ENCODE measurements around the gene KLHL7.
"Not testable (repeated sequence)": the region's sequence is repeated elsewhere in the genome, so short reads cannot be mapped to it uniquely, and the experiment has no call there.

The KLHL7 gene

DNA sequence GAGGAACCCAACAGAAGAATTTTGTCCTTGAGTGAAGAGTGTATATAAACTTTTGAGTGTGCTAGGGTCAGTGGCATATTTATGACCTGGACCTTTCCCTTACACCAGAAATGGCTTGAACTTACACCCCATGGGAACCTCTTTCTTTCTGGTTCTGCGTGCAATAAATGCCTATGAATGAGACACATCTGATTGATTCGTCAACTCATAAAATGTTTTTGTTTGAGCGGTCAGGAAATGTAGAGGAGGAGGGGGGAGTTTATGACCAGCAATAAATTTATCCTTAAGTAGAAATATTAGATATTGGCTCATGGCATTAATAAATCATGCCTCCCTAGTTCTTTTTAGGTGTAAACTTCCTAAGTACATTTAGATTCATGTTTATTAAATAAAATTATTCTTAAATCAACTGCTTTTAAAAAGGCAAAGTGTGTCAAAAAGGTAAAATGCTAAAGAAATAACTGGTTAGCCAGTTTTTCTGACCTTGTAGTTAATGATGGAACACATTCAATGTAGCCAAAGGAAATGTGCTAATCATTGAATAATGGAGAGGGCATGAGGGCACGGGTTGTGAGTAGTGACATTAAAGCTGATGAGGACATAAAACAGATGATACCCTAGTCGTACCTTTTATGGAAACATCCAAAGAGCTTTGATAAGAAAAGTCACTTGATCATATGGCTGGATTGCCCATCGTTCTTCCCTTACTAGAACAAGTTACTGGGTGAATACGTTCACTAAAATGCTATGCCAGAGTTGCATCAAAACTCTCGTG lies 62.7 kb downstream of the KLHL7 start:
- H3K27ac Mint-ChIP-seq, result no peak overlapping the region
- peaks cover under 1% of the 10 kb centered on the region for H3K36me3 Mint-ChIP-seq (ENCODE audit: insufficient read depth)
- no peak overlapping the region for H3K4me3 Mint-ChIP-seq
- DNase-seq (no peak), ATAC-seq (replicated peaks) (no peak)
- H3K27me3 Mint-ChIP-seq, result no peaks in the 10 kb centered on the region
- no peaks in the 10 kb centered on the region for H3K4me1 Mint-ChIP-seq (ENCODE audit: low read depth in 2 of 2)
- no peaks in the 10 kb centered on the region for H3K9me3 Mint-ChIP-seq

DNA sequence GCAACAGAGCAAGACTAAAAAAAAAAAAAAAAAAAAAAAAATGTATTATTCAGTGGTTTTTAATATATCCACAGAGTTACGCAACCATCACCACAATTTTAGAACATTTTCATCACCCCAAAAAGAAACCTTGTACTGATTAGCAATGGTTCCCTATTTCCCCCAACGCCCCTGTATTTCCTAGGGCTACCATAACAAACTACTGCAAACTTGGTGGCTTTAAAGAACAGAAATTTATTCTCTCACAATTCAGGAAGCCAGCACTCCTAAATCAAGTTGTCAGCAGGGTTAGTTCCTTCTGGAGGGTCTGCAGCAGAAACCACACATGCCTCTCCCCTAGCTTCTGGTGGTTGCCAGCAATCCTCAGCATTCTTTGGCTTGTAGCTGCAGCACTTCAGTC lies 70.4 kb downstream of the KLHL7 start:
- ATAC-seq (replicated peaks), result no peak
- no peak for DNase-seq
- Mint-ChIP-seq H3K4me1 (ENCODE audit: low read depth in 2 of 2) (peaks cover 0 to 3% of the 10 kb centered on the region in 2 donors), H3K4me3 (no peak overlapping the region), H3K27me3 (no peaks in the 10 kb centered on the region), H3K9me3 (no peaks in the 10 kb centered on the region), H3K27ac (no peak overlapping the region), H3K36me3 (ENCODE audit: insufficient read depth) (peaks cover 1% of the 10 kb centered on the region)

DNA sequence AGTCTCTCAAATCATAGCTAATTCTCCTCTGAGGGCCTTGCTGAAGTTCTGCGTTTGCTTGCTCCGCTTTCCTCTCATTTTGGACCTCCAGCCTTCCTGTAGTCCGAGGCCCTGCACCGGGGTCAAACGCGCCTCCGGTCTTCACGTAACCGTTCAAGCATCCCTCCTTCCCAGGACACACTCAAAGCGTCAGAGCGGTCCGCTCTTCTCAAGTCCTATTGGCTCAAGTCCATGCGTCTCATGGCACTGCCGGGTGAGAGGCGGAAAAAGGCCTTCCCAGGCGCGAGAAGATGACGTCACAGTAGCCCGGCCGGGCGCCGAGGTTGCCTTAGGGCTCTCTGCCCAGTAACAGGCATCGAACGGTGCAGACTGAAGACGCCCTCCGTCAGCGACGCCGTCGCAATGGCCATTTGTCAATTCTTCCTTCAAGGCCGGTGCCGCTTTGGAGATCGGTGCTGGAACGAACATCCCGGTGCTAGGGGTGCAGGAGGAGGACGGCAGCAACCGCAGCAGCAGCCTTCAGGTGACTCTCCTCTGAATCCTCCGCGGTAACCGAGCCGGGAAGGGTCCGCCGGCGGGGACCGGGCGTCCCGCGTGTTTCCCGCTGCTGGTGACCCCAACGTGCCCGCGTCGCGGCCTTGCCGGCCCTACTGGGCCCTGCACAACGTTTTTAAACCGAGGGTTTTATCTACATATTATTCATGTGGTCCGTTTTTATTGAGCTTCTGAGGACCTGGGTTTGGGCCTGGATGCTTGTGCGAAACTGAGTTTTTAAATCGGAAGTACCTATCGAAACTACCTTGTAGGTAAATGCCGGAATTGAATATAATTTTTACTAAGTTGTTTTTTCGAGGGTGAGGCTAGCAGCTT lies 76.3 kb downstream of the KLHL7 start, which contains the start of gene NUP42:
NUP42 (plus strand) TSS at position 365 of the 870 bp plus-strand sequence; CDS start at position 403, 38 bp downstream.
- peaks cover 20 to 31% of the 10 kb centered on the region in 2 donors for H3K4me1 Mint-ChIP-seq (ENCODE audit: low read depth in 2 of 2)
- H3K27me3 Mint-ChIP-seq, result no peaks in the 10 kb centered on the region
- H3K4me3 Mint-ChIP-seq, result peak within 1 kb of the TSS; percentile 92 to 94
- DNase-seq, result peak; percentile 94 to 95 (median 95)
- peaks cover 50% of the 10 kb centered on the region for H3K36me3 Mint-ChIP-seq (ENCODE audit: insufficient read depth)
- ATAC-seq (replicated peaks), result peak; percentile 96
- H3K9me3 Mint-ChIP-seq, result no peaks in the 10 kb centered on the region
- H3K27ac Mint-ChIP-seq, result peak within 1 kb of the TSS; percentile 97 to 99

DNA sequence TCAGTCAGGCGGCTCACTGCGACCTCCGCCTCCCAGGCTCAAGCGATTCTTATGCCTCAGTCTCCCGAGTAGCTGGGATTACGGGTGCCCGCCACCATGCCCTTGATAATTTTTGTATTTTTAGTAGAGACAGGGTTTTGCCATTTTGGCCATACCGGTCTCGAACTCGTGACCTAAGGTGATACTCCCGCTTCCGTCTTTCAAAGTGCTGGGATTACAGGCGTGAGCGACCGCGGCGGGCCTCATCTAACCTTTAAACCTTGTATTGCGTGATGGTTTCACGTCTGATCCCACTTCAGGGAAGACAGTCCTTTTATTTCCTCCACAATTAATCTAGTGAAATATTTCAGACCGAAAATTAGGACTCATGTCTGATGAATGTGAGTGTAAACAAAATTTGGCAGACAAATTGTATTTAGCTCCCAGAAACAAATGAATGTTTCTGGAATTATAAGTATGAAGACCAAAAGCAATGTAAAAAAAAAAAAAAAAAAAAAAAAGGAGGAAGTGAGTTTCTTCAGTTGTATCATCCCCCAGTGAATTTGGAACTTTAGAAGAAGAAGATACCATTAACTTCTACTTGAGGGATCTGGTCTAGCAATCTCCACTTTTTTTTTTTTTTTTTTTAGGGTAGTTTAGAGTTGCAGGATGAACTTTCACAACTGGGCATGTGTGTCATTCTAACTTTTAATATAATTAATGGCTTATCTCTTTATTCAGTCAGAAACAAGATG lies 77.9 kb downstream of the KLHL7 start:
- no peaks in the 10 kb centered on the region for H3K27me3 Mint-ChIP-seq
- peak overlapping the region; percentile 92 to 94 for H3K4me3 Mint-ChIP-seq
- peaks cover 64% of the 10 kb centered on the region for H3K36me3 Mint-ChIP-seq (ENCODE audit: insufficient read depth)
- peaks cover 20 to 31% of the 10 kb centered on the region in 2 donors for H3K4me1 Mint-ChIP-seq (ENCODE audit: low read depth in 2 of 2)
- no peaks in the 10 kb centered on the region for H3K9me3 Mint-ChIP-seq
- peak overlapping the region; percentile 97 to 99 for H3K27ac Mint-ChIP-seq
- DNase-seq, result no peak
- no peak for ATAC-seq (replicated peaks)

DNA sequence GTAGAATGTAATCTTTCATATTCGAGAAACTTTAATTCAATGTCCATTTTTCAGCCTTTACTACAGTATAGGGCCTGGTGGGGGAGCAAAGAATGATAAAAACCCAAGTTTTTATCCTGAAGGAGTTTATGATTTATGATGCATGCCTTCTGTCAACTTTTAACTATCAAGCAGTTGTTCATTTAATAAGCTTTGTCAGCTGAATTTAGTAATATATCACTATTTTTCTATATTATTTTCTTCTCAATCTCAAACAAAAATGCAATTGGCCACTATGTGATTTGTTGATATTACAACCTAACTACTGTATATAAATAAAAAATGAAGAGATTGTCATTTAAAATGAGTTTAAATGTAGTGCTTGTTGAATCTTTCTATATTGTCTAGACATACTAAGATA lies 78.7 kb downstream of the KLHL7 start:
- DNase-seq, result no peak
- ATAC-seq (replicated peaks), result no peak
- Mint-ChIP-seq H3K36me3 (ENCODE audit: insufficient read depth) (peaks cover 72% of the 10 kb centered on the region), H3K27ac (peak overlapping the region; percentile 59 to 99), H3K9me3 (no peaks in the 10 kb centered on the region), H3K27me3 (no peaks in the 10 kb centered on the region), H3K4me3 (peak overlapping the region; percentile 92 to 94), H3K4me1 (ENCODE audit: low read depth in 2 of 2) (peaks cover 20 to 31% of the 10 kb centered on the region in 2 donors)

DNA sequence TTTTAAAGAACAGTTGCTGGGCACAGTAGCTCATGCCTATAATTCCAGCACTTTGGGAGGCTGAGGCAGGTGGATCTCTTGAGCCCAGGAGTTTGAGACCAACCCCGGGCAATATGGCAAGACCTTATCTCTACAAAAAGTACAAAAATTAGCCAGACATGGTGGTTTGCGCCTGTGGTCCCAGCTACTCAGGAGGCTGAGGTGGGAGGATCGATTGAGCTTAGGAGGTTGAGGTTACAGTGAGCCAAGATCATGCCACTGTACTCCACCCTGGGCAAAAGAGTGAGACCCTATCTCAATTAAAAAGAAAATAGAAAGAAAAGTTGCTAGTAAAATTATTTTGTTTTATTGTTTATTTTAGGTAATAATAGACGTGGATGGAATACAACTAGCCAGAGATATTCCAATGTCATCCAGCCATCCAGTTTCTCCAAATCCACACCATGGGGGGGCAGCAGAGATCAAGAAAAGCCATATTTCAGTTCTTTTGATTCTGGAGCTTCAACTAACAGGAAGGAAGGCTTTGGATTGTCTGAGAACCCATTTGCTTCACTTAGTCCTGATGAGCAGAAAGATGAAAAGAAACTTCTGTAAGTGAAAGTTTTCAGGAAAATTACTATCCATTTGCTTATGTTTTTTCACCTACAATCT lies 79.2 kb downstream of the KLHL7 start:
- ATAC-seq (replicated peaks) (no peak), DNase-seq (no peak)
- Mint-ChIP-seq H3K4me3 (no peak overlapping the region), H3K9me3 (no peaks in the 10 kb centered on the region), H3K27me3 (no peaks in the 10 kb centered on the region), H3K27ac (peak overlapping the region in 1 of 2 donors; percentile 59), H3K4me1 (ENCODE audit: low read depth in 2 of 2) (peaks cover 20 to 31% of the 10 kb centered on the region in 2 donors), H3K36me3 (ENCODE audit: insufficient read depth) (peaks cover 77% of the 10 kb centered on the region)

DNA sequence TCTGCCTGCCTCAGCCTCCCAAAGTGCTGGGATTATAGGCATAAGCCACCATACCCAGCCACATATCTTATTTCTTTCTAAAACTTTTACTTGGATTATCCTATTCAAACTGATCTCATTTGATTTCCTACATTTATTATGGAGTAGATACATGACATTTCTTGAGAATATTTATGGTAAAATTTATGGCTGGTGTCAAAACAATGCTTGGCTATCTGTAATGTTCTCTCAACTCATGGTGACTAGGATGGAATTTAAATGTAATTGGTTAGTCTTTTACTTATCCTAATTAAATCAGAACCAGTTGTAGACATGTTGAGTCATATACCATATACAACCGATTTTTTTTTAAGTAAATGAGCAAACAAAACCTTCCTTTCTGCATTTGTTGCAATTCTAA lies 80.4 kb downstream of the KLHL7 start:
- Mint-ChIP-seq H3K4me1 (ENCODE audit: low read depth in 2 of 2) (peaks cover 17 to 34% of the 10 kb centered on the region in 2 donors), H3K27me3 (no peaks in the 10 kb centered on the region), H3K27ac (no peak overlapping the region), H3K4me3 (no peak overlapping the region), H3K9me3 (no peaks in the 10 kb centered on the region), H3K36me3 (ENCODE audit: insufficient read depth) (peaks cover 78% of the 10 kb centered on the region)
- no peak for DNase-seq
- no peak for ATAC-seq (replicated peaks)

DNA sequence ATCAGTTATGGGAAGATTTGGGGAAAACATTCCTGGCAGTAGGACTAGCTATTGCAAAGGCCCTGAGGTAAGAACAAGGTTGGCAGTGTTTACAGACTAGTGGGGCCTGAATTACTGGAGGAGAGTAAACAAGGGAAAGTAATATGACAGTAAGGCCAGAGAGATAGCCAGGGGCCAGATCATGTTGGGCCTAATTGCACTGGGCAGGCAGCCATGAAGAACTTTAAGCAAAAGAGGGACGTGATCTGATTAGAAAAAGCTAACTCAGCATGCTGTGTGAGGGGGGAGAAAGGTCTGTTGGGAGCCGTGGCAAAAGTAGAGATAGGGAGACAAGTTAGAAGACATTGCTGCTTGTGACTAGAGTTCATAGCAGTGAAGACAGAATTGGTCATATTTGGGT lies 85.4 kb downstream of the KLHL7 start:
- Mint-ChIP-seq H3K9me3 (no peaks in the 10 kb centered on the region), H3K27ac (peak overlapping the region in 1 of 2 donors; percentile 27)

DNA sequence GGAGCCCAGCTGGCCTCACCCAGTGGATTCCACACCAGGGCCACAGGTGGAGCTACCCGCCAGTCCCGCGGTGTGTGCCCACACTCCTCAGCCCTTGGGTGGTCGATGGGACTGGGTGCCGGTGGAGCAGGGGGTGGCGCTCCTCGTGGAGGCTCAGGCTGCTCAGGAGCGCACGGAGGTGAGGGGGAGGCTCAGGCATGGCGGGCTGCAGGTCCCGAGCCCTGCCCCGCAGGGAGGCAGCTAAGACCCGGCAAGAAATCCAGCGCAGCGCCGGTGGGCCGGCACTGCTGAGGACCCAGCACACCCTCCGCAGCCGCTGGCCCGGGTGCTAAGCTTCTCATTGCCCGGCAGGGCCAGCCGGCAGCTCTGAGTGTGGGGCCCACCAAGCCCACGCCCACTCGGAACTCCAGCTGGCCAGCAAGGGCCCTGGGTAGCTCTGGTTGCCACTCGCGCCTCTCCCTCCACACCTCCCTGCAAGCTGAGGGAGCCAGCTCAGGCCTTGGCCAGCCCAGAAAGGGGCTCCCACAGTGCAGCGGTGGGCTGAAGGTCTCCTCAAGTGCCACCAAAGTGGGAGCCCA lies 88.2 kb downstream of the KLHL7 start:
- not testable (repeated sequence) for DNase-seq; H3K27me3 Mint-ChIP-seq; H3K4me3 Mint-ChIP-seq; H3K9me3 Mint-ChIP-seq; H3K4me1 Mint-ChIP-seq (ENCODE audit: low read depth in 2 of 2); H3K27ac Mint-ChIP-seq; ATAC-seq (replicated peaks)
- H3K36me3 Mint-ChIP-seq (ENCODE audit: insufficient read depth), result peaks cover 56% of the 10 kb centered on the region

More for the DNA sequence above, 85.4 kb downstream of the KLHL7 start:
- DNase-seq (no peak), ATAC-seq (replicated peaks) (no peak)
- Mint-ChIP-seq H3K36me3 (ENCODE audit: insufficient read depth) (peaks cover 68% of the 10 kb centered on the region), H3K4me3 (no peak overlapping the region), H3K4me1 (ENCODE audit: low read depth in 2 of 2) (peaks cover 0 to 7% of the 10 kb centered on the region in 2 donors), H3K27me3 (no peaks in the 10 kb centered on the region)

DNA sequence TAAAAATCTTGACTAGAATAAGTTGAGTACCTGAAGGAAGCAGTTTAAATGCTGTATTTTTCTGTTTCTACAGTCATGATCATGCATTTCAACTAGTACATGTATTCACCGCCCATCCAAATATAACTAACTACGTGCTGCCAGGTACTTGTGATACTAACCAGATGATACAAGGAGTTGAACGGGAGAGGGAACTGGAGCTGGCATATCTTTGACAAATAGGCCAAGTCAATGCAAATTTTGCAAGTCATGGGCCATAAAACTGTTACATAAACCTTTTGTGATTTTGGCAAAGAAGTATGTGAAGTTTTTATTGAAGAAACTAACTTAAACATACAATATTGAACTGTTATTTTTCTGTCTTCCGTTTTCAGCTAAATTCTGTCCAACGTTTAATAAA lies 90.7 kb downstream of the KLHL7 start:
- no peaks in the 10 kb centered on the region for H3K27me3 Mint-ChIP-seq
- H3K27ac Mint-ChIP-seq, result peak overlapping the region in 1 of 2 donors; percentile 18
- no peak for ATAC-seq (replicated peaks)
- no peaks in the 10 kb centered on the region for H3K9me3 Mint-ChIP-seq
- H3K4me3 Mint-ChIP-seq, result no peak overlapping the region
- peaks cover under 1 to 2% of the 10 kb centered on the region in 2 donors for H3K4me1 Mint-ChIP-seq (ENCODE audit: low read depth in 2 of 2)
- H3K36me3 Mint-ChIP-seq (ENCODE audit: insufficient read depth), result peaks cover 64% of the 10 kb centered on the region
- no peak for DNase-seq

DNA sequence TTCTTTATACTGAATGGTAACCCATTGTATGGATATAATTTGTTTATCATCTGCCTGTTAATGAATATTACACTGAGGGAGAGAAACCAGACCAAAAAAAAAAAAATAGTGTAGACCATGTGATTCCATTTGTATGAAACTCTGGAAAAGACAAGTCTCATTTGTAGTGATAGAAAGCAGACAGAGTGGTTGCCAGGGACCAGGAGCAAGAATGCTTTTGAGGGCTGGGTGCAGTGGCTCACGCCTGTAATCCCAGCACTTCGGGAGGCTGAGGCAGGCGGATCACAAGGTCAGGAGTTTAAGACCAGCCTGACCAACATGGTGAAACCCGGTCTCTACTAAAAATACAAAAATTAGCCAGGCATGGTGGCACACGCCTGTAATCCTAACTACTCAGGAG lies 92.2 kb downstream of the KLHL7 start:
- ATAC-seq (replicated peaks); H3K9me3 Mint-ChIP-seq; DNase-seq; H3K4me3 Mint-ChIP-seq; H3K4me1 Mint-ChIP-seq (ENCODE audit: low read depth in 2 of 2); H3K27ac Mint-ChIP-seq; H3K27me3 Mint-ChIP-seq: not testable (repeated sequence)
- H3K36me3 Mint-ChIP-seq (ENCODE audit: insufficient read depth), result peaks cover 61% of the 10 kb centered on the region

DNA sequence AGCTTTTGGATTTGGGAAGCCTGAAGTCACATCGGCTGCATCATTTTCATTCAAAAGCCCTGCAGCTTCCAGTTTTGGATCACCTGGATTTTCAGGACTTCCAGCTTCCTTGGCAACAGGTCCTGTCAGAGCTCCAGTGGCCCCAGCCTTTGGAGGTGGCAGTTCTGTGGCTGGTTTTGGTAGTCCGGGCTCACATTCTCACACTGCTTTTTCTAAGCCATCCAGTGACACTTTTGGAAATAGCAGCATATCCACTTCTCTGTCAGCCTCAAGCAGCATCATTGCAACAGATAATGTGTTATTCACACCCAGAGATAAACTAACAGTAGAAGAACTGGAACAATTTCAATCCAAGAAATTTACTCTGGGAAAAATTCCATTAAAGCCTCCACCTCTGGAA lies 94.7 kb downstream of the KLHL7 start:
- Mint-ChIP-seq H3K9me3 (no peaks in the 10 kb centered on the region), H3K27me3 (no peaks in the 10 kb centered on the region), H3K36me3 (ENCODE audit: insufficient read depth) (peaks cover 44% of the 10 kb centered on the region), H3K4me1 (ENCODE audit: low read depth in 2 of 2) (peaks cover 0 to 2% of the 10 kb centered on the region in 2 donors), H3K27ac (no peak overlapping the region), H3K4me3 (no peak overlapping the region)
- DNase-seq (no peak), ATAC-seq (replicated peaks) (no peak)

Measured in effector memory CD8-positive, alpha-beta T cell (primary cell).